ENCODE data around the gene GNAI1.

GRCh38 chr7:80170445-80170844 is 35.8 kb downstream of the GNAI1 start:
- no peak for TF ChIP-seq CTCF (IDR thresholded peaks at IDR 0.05)
- TF ChIP-seq EZH2 (IDR thresholded peaks at IDR 0.05; ENCODE audit: borderline replicate concordance, insufficient read depth, low read depth, low read length, poor library complexity, severe bottlenecking), result no peak

Measured in B cell (primary cell).